Measurements from ENCODE around the gene ASPSCR1. TPM values are rescaled to one million over a fixed set of nuclear protein-coding genes. Genes with fewer than 3 reads are reported as not detected.
A peak's percentile ranks its signal among the peaks of the same experiment; 100 is the strongest.

ASPSCR1 gene
- total and polyA plus RNA-seq, 2 of the 13 experiments (the other 11 are each of a cell fraction or from before 2014, with no cell fraction given) = 274 to 314 TPM

GRCh38 chr17:82050761-82051641, 73.6 kb downstream of the ASPSCR1 start (continued):
- TF ChIP-seq EZH2 (conservative IDR thresholded peaks at IDR 0.05; ENCODE audit: low read depth, low read length) (no peak), HDAC1 (CRISPR knock-in tag; IDR thresholded peaks at IDR 0.05) (peak; percentile 45; the same call in 1 of the 2 replicates), EED (CRISPR knock-in tag; IDR thresholded peaks at IDR 0.05) (0 out of 2 replicates have a peak, but pooled peaks have one; percentile 74), ZNF276 (CRISPR knock-in tag; IDR thresholded peaks at IDR 0.05; ENCODE audit: low read depth) (0 out of 2 replicates have a peak, but pooled peaks have one; percentile 26), SNAPC2 (CRISPR knock-in tag; IDR thresholded peaks at IDR 0.05) (no peak), HOXA5 (CRISPR knock-in tag; IDR thresholded peaks at IDR 0.05) (peak; percentile 53; the same call in 1 of the 2 replicates), ZNF749 (CRISPR knock-in tag; IDR thresholded peaks at IDR 0.05; ENCODE audit: borderline replicate concordance) (0 out of 2 replicates have a peak, but pooled peaks have one; percentile 47), ZNF781 (CRISPR knock-in tag; IDR thresholded peaks at IDR 0.05; ENCODE audit: borderline replicate concordance, not compliant biosample characterization) (peak; percentile 64), NFE2L1 (CRISPR knock-in tag; IDR thresholded peaks at IDR 0.05; ENCODE audit: borderline replicate concordance) (no peak), HNRNPL (IDR thresholded peaks at IDR 0.05; ENCODE audit: low read depth, low read length) (peak; percentile 61), ZNF687 (CRISPR knock-in tag; IDR thresholded peaks at IDR 0.05) (peak; percentile 82), ZNF678 (CRISPR knock-in tag; IDR thresholded peaks at IDR 0.05) (peak; percentile 49; the same call in 1 of the 2 replicates), ZNF292 (CRISPR knock-in tag; IDR thresholded peaks at IDR 0.05; ENCODE audit: borderline replicate concordance, low read depth) (0 out of 2 replicates have a peak, but pooled peaks have one; percentile 29), ZNF160 (CRISPR knock-in tag; IDR thresholded peaks at IDR 0.05) (0 out of 2 replicates have a peak, but pooled peaks have one; percentile 27), CAMTA2 (CRISPR knock-in tag; IDR thresholded peaks at IDR 0.05; ENCODE audit: borderline replicate concordance) (peak; percentile 67; the same call in 1 of the 2 replicates)
- TF ChIP-seq, protein P1, sequence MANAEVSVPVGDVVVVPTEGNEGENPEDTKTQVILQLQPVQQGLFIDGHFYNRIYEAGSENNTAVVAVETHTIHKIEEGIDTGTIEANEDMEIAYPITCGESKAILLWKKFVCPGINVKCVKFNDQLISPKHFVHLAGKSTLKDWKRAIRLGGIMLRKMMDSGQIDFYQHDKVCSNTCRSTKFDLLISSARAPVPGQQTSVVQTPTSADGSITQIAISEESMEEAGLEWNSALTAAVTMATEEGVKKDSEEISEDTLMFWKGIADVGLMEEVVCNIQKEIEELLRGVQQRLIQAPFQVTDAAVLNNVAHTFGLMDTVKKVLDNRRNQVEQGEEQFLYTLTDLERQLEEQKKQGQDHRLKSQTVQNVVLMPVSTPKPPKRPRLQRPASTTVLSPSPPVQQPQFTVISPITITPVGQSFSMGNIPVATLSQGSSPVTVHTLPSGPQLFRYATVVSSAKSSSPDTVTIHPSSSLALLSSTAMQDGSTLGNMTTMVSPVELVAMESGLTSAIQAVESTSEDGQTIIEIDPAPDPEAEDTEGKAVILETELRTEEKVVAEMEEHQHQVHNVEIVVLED (CRISPR knock-in tag; IDR thresholded peaks at IDR 0.05; ENCODE audit: borderline replicate concordance) = no peak; the same call in 1 of the 2 replicates
